ENCODE measurements around the gene MYOM3.

MYOM3 gene

DNA sequence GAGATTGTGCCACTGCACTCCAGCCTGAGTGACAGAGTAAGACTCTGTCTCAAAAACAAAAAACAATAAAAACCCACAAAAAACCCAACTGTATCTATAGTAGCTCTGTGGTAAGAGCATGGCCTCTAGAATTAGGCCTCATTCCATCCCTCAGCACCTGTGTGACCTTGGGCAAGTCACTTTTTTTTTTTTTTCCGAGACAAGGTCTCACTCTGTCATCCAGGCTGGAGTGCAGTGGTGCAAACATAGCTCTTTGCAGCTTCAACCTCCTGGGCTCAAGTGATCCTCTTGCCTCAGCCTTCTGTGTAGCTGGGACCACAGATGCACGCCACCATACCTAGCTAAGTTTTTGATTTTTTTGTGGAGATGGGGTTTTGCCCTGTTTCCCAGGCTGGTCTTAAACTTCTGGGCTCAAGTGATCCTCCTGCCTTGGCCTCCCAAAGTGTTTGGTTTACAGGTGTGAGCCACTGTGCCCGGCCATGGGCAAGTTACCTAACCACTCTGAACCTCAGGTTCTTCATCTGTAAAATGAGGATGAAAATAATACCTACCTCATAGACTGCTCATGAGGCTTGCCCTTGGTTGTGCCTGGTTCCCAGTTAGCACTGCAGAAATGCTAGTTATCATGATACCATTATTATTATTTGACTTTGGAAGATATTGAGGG is 15.3 kb upstream of the MYOM3 start:
- Histone ChIP-seq H3K27ac (peak overlapping the region in 1 of 2 donors; percentile 53), H3K4me3 (no peak overlapping the region)
- TF ChIP-seq CTCF (IDR thresholded peaks at IDR 0.05): no peak
- no peak for DNase-seq (ENCODE audit: low spot score)

- no peak for TF ChIP-seq CTCF (IDR thresholded peaks at IDR 0.05)
- H3K27ac ChIP-seq: peak overlapping the region; percentile 53 to 61
Measured at GRCh38 chr1:24126672-24127023, 14.7 kb upstream of the MYOM3 start.

DNA sequence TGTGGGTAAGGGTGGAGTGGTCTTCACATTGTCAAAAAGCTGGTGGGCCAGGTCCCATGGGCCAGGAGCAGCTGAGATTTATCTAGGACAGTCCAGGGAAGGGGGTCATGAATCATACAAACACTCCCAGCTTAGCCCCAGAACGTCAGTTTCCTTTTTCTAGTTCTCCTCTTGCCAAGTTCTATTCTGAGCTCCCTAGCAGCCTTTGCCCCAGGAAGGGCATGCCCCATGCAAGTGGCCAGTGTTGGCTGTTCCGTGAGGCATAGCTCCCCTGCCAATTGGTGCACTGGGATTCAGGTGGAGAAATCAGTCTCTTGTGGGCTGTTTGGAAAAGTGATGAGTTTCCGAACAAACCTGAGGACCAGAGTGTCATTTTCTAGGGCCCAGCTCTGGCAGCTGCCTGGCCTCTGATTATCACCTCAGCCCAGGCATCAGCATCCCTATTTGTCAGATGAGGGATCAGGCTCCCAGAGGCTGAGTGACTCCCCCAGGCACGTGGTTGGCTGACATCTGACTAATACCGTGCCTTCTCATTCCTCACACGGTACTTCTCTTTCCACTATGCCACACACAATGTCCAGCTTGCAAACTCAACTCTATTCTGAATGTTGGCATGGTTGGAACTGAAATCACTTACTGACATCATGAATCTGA is 14.2 kb upstream of the MYOM3 start:
- no peak for DNase-seq (ENCODE audit: low spot score)
- Histone ChIP-seq H3K4me3 (no peak overlapping the region), H3K27ac (peak overlapping the region; percentile 53 to 61)
- no peak for TF ChIP-seq CTCF (IDR thresholded peaks at IDR 0.05)

More at GRCh38 chr1:24126672-24127023, 14.7 kb upstream of the MYOM3 start:
- no peak overlapping the region for H3K4me3 ChIP-seq
- no peak for DNase-seq (ENCODE audit: low spot score)

DNA sequence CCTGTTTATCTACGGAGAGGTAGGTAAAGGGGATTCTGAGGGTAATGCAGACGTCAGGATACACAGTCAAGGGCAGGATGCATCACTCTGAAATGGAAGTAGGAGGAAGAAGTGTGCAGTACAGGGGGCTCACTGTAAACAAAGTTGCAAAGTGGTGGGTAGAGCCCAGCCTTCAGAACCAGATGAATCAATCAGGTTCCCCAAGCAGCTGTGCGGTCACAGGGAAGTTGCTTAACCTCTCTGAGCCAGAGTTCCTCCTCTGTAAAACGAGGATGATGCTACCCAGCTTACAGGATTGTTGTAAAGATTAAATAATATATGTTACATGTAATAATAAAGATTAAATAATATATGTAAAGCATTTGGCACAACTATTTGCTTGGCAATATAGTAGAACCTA is 13.5 kb upstream of the MYOM3 start:
- Histone ChIP-seq H3K4me3 (no peak overlapping the region), H3K27ac (peak overlapping the region; percentile 1 to 53)
- DNase-seq (ENCODE audit: low spot score): no peak
- no peak for TF ChIP-seq CTCF (IDR thresholded peaks at IDR 0.05)

GRCh38 chr1:24124980-24125379 is 13.0 kb upstream of the MYOM3 start:
- Histone ChIP-seq H3K4me3 (no peak overlapping the region), H3K27ac (peak overlapping the region in 1 of 2 donors; percentile 1)
- no peak for DNase-seq (ENCODE audit: low spot score)
- no peak for TF ChIP-seq CTCF (IDR thresholded peaks at IDR 0.05)

GRCh38 chr1:24123611-24124010 is 11.7 kb upstream of the MYOM3 start:
- TF ChIP-seq CTCF (IDR thresholded peaks at IDR 0.05): no peak
- H3K27ac ChIP-seq: no peak overlapping the region
- DNase-seq (ENCODE audit: low spot score): no peak
- no peak overlapping the region for H3K4me3 ChIP-seq

DNA sequence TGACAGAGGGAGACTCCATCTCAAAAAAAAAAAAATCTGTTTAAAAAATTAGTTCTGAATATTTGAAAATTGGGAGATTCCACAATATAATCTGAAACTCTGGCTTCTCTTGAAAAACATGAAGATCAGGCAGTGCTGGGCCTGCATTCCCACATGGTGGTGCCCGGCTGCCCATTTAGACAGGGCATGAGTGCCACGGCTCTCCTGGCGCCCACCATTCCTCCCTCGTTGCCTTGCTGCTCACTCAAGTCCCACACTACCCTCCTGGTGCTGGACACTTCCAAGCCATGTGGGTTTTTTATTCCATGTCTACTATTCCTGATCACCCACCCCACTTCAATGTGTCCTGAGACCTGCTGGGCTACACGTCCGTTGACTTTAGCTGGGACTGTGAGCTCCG is 10.8 kb upstream of the MYOM3 start:
- no peak overlapping the region for H3K4me3 ChIP-seq
- no peak for DNase-seq (ENCODE audit: low spot score)
- TF ChIP-seq CTCF (IDR thresholded peaks at IDR 0.05): no peak
- no peak overlapping the region for H3K27ac ChIP-seq
